ENCODE results near the gene SFMBT2. TPM values are rescaled to one million over a fixed set of nuclear protein-coding genes. Genes with fewer than 3 reads are reported as not detected.

The SFMBT2 gene
- total RNA-seq, 1 experiment from 2014 or later = 4.6 TPM

DNA sequence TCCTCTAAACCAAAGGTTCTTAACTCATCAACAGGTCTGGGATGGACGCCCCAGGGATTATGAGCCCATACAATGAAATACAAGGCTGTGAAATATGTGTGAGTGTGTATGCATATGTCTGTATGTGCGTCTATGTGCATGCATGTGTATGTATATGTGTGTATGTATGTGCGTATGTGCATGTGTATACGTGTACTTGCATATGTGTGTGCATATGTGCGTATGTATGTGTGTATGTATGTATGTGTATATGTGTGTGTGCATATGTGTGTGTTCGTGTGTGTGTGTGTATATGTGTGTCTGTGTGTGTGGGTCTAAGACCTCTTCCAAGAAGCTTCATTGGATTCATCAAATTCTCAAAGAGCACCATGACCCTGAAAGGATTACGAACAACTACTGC, 112.3 kb downstream of the SFMBT2 start:
- no peak for DNase-seq (ENCODE audit: low read depth)

- no peak for DNase-seq (ENCODE audit: low read depth)
Measured at GRCh38 chr10:7297094-7297493, 113.7 kb downstream of the SFMBT2 start.

DNA sequence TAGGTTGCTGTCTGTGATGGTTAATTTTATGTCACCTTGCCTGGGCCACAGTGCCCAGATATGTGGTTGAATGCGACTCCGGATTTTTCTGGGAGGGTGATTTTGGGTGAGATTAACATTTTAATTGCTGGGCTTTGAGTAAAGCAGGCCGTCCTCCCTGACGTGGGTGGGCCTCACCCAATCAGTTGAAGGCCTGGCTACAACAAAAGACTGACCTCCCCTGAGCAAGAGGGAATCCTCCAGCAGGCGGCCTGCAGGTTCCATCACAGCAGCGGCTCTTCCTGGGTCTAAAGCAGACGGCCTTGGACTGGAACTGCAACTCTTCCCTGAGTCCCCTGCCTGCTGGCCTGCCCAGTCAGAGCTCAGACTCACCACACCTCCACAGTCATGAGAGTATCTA, 114.2 kb downstream of the SFMBT2 start:
- no peak for DNase-seq (ENCODE audit: low read depth)

- no peak for DNase-seq (ENCODE audit: low read depth)
Measured at GRCh38 chr10:7296076-7296475, 114.8 kb downstream of the SFMBT2 start.

GRCh38 chr10:7293378-7293920, 117.4 kb downstream of the SFMBT2 start:
- DNase-seq (ENCODE audit: low read depth) = no peak

DNA sequence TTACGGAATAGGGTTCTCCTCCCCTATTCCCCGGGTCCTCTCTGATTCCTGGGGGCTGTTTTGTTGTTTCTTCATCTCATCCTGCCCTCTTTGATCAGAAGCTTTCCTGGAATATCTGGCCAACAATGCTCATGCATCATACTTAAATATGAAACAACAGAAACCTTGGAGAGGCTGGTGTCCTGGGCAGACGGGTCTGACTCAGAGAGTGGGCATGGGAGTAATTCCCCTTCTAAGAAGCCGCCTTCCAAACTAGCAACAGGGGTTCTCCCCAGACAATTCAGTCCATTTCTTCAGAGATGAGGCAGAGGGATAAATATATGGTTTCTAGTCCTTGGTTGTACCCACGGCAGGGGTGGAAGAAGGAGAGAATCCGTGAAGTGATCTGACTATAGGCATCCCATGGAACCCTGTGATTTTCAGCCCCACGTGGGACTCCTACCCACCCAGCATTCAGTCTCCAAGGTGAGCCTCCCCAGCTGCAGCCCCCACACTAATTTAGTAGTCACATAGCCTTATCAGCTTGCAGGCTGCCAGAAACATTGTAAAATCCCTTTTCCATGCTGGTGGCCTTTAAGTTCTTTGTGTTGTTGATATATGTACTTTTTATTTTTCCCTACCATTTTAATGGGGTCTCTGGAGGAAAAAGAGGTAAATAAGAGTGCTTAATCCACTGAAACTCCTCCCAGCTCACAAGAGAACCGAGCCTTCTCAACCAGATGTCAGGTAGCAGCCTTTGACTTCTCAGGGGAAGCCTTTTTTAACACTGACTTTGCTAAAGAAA, 119.2 kb downstream of the SFMBT2 start:
- DNase-seq (ENCODE audit: low read depth) = peak; percentile 24

DNA sequence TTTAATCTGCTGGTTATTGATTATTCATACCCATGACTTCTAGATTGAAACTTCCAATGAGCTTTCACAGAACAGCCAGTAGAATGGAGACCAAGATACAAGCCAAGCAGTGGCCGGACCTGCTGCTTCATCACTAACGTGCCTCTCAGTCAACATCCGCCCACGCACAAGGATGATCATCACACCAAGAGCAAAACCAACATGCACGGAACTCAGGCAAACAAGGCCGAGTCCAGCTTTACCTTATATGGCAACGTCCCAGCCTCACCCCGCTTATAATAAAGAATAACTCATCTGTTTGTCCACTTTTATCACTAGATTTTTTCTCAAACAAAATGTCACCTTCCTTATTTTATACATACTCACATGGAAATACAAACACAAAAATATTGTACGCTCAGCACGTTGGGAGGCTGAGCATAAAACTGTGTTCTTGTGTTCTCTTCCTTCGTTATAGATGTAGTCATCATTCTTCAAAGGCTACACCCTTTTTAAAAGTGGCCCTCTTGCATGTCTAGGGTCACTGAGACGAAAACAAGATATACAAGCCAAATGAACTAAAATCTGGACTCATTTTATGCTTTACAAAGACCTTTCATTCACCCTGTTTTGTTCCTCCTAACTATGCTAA, 122.7 kb downstream of the SFMBT2 start:
- no peak for DNase-seq (ENCODE audit: low read depth)

- no peak for DNase-seq (ENCODE audit: low read depth)
Measured at GRCh38 chr10:7287377-7287776, 123.5 kb downstream of the SFMBT2 start.

DNA sequence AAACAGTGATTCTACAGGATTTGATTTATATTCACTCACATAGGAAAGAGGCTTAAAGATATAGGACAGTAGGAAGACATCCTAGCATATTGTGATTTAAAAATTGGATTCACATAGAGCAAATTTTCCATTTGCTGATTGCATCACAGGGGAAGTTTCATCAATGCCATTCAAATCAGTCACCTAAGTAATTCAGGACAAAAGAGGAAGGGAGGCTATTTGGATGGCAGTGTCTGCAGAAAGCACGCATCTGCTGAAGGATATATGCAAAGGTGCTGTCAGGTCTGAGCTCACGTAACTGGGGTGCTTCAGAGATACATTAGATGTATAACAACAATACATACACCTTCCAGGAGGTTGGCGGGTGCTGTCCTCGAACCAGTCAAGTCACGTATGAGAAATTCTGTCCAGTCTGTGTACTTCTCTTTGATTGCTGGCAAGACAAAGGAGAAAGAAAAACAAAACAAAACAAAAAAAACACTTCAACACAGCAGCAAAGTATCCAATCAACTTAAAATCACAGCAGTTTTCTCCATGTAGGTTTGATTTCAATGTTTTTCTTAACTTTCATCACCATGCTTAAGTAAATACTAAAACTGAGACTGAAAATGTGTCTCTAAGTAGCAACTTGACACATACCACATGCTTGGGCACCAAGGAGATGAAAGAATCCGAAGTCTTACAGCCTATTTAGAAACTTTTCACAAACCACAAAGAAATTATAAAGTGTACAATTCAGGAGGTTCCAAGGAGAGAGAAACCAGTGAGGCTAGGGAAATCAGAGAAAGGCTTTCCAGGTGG, 125.1 kb downstream of the SFMBT2 start:
- no peak for DNase-seq (ENCODE audit: low read depth)

- DNase-seq (ENCODE audit: low read depth) = no peak
Measured at GRCh38 chr10:7283246-7283645, 127.6 kb downstream of the SFMBT2 start.

DNA sequence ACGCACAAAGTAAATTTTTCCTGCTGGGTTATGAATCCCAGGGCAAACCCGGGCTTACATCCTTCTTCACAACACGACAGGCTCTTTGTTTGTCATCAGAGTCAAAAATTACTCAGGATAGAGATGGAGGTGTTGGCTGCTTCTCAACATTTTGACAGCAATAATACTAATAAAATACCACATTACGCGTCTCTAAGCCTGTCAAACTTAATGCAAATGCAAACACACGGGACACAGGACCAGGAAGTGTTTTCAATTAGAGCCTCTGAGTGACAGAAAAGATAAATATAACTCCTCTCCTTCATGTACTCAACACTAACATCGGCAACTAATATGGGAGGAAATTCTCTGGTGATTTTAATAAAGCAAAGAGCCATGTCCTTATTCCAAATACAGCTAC, 128.4 kb downstream of the SFMBT2 start:
- DNase-seq (ENCODE audit: low read depth) = no peak

DNA sequence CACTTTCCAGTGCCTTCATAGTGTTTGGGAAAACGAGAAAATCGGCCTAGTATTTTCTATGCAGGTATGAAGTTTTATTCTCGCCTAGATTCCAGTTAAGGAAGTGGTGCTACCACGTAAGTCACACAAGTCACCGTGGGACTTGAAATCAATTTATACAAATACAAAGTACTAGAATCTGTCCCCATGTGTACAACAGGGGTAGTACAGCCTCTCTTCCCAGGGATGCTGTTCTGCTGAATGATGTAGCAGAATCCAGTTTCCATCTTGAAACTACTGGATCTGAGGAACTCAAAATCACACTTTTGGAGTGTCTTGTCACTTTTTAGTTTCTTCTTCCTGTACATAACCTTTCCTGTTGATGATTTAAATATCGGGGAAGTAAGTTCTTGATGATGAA, 129.4 kb downstream of the SFMBT2 start:
- DNase-seq (ENCODE audit: low read depth) = no peak

GRCh38 chr10:7279303-7279702, 131.5 kb downstream of the SFMBT2 start:
- DNase-seq (ENCODE audit: low read depth) = peak; percentile 28

GRCh38 chr10:7277867-7278266, 133.0 kb downstream of the SFMBT2 start:
- DNase-seq (ENCODE audit: low read depth) = no peak

DNA sequence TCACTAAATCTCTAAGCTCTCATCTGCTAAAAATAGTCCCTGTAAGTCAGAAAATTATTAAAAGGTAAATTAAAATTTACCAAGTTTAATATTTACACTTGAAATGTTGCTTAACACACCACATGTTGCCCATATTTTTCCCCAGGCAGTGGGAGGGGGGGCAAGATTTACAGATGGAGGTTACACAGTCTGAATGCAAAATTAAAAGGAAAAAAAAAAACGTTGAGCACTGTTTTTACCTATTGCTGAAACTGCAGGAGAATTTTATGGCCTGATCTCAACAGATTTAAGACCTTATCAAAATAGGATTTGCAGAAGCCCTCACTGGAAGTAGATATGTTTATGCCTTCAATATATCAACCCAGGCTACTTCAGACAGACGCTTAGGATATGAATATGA, 133.4 kb downstream of the SFMBT2 start:
- no peak for DNase-seq (ENCODE audit: low read depth)

DNA sequence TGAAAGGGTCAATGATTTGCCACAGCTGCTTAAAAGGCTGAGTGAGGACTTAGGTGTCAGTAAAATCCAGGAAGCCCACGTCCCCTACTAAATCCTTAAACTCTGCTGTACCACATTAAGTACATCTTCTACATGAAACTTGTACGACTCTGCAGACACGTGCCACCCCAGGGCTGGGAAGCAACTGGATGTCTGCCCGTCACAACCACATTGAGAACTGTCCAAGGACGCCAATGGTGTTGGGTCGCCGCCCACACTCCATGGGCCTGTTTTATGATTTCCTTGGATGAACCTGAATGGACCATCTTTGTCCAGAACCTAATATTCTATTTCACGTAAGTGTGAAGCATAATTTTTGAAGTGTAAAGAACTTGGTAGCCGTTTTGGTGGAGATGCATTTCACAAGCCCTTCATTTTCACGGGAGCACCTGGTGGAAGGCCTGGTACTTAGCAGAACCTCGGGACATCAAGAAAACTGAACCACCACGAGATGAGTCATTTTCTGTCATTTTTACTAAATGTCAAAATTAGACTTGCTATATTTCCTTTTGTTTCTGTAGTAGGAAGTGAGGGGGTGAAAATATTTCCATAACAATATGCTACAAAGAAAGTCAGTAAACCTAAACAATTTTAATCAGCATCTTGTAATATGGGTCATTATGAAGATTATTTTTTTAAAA, 134.9 kb downstream of the SFMBT2 start:
- peak; percentile 10 for DNase-seq (ENCODE audit: low read depth)

- peak; percentile 36 for DNase-seq (ENCODE audit: low read depth)
Measured at GRCh38 chr10:7274293-7274692, 136.5 kb downstream of the SFMBT2 start.

GRCh38 chr10:7272008-7272407, 138.8 kb downstream of the SFMBT2 start:
- no peak for DNase-seq (ENCODE audit: low read depth)

DNA sequence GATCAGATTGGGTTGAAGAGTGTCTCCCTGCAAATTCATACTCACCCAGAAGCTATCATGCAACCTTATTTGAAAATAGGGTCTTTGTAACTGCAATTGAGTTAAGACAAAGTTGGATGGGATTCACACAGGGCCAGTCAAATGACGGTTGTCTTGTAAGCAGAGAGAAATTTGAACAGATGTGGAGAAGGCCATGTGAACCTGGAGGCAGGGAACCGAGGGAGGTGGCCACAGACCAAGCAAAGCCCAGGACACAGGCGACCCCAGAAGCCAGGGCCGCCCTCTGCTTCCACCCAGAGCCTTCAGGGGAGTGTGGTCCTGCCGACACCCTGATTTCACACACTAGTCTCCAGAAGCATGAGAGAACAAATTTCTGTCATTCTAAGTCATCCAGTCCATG, 140.8 kb downstream of the SFMBT2 start:
- DNase-seq (ENCODE audit: low read depth) = no peak

DNA sequence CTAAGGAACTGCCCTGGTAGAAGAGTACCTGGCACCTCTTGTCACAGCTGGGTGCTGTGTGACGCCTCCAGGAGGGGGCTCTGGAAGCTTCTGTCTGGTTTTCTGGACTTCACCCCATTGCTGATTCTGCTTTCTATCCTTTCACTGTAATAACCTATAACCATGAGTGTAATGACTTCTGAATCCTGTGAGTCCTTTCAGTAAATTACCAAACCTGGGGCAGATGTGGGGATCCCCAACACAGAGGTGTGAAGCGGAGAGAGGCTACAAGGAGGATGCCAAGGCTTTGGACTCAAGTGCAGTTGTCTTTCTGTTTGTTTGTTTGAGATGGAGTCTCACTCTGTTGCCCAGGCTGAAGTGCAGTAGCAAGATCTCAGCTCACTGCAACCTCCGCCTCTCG, 143.7 kb downstream of the SFMBT2 start:
- DNase-seq (ENCODE audit: low read depth) = no peak

GRCh38 chr10:7265396-7266123, 145.3 kb downstream of the SFMBT2 start:
- no peak for DNase-seq (ENCODE audit: low read depth)

Measured in M059J (cell line).